Right lobe of liver (tissue), 4 donors: ENCODE results near the gene DIAPH3.

Experiments used
- CTCF ChIP-seq, 4 donors: fragments of 200-600 bp in 3 of 4; fragments of 450-650 bp in 1 of 4; IDR thresholded peaks; one replicate each; pipeline versions ENCODE4 v1.5.1 to v1.8.0; 2016 to 2022; ENCODE audit warnings: antibody characterized with exemption in 4 of 4, mild to moderate bottlenecking in 2 of 4
- POLR2A ChIP-seq: fragments of 450-650 bp; IDR thresholded peaks from one replicate; pipeline ENCODE4 v1.6.1; 2017; ENCODE audit warnings: antibody characterized with exemption, mild to moderate bottlenecking
- donor health status: DM: no; HTN: no; CAD: no.
- donor health status: DM: no; HTN: no; CAD: no.
- donor health status: DM: no; HTN: yes; CAD: no.

DNA sequence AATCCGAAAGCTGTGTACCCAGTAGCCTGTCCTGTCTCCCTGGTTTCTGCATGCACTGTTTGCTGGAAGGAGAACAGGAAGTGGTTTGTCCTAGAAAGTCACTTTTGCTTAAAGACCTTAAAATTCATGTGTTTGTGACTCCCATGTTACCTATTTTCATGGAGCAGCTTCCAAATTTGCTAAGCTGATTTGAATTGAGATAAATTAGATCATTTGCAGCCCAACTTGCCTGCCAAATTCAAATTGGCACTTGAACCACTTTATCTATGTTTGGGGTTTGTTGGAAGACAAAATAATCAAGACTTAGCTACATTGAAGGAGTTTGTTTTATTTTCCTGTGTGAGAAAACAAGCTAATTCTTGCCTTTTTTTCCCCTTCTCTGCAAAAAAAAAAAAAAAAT is 532.5 kb downstream of the DIAPH3 start:
- TF ChIP-seq POLR2A: no peak
- no peak for TF ChIP-seq CTCF (IDR thresholded peaks at IDR 0.05)
